Activated CD4-positive, alpha-beta T cell treated with anti-CD3 and anti-CD28 coated beads, Interleukin-2, amount 50 U/mL, for 4 hours (primary cell): ENCODE data around the gene GNAI3.

ENCODE experiments used
- DNase-seq, 2 experiments: peaks; one replicate each; pipeline ENCODE4 v3.0.0-alpha.2; 2020

Gene GNAI3

GRCh38 chr1:109603229-109603628 is 54.8 kb downstream of the GNAI3 start:
- DNase-seq, result no peak

- no peak for DNase-seq
Measured at GRCh38 chr1:109605381-109605780, 57.0 kb downstream of the GNAI3 start.

- no peak for DNase-seq
Measured at GRCh38 chr1:109609881-109610280, 61.5 kb downstream of the GNAI3 start.

- DNase-seq, result no peak
Measured at GRCh38 chr1:109610609-109611307, 62.3 kb downstream of the GNAI3 start.

- DNase-seq, result no peak
Measured at GRCh38 chr1:109611308-109611990, 63.0 kb downstream of the GNAI3 start.

- DNase-seq, result no peak
Measured at GRCh38 chr1:109613361-109614147, 65.1 kb downstream of the GNAI3 start.

- no peak for DNase-seq
Measured at GRCh38 chr1:109615879-109616278, 67.5 kb downstream of the GNAI3 start.

GRCh38 chr1:109616391-109616790 is 68.0 kb downstream of the GNAI3 start:
- no peak for DNase-seq

- no peak for DNase-seq
Measured at GRCh38 chr1:109617291-109617801, 68.9 kb downstream of the GNAI3 start.

GRCh38 chr1:109618661-109619575 is 70.5 kb downstream of the GNAI3 start:
- DNase-seq, result no peak

- DNase-seq, result peak; percentile 59 to 63
Measured at GRCh38 chr1:109619576-109620400, 71.4 kb downstream of the GNAI3 start, which contains the start of the genes AMPD2 and GNAT2. Gene AMPD2 (plus strand): TSS chr1:109619837. CDS start chr1:109621176, 1,339 bp downstream. Gene GNAT2 (minus strand): TSS chr1:109619616. CDS start chr1:109612870, 6,746 bp downstream.

GRCh38 chr1:109620401-109620791 is 72.0 kb downstream of the GNAI3 start:
- DNase-seq, result no peak

GRCh38 chr1:109620841-109621286 is 72.4 kb downstream of the GNAI3 start:
- DNase-seq, result peak; percentile 96

- no peak for DNase-seq
Measured at GRCh38 chr1:109621379-109622136, 73.1 kb downstream of the GNAI3 start.

GRCh38 chr1:109622137-109622892 is 73.9 kb downstream of the GNAI3 start:
- no peak for DNase-seq

- no peak for DNase-seq
Measured at GRCh38 chr1:109622895-109623294, 74.5 kb downstream of the GNAI3 start.

GRCh38 chr1:109623601-109624161 is 75.3 kb downstream of the GNAI3 start:
- DNase-seq, result no peak

GRCh38 chr1:109624201-109625010 is 76.0 kb downstream of the GNAI3 start:
- DNase-seq, result no peak
